Measurements from ENCODE around the gene ZNF639.
"Not testable (repeated sequence)": the region's sequence is repeated elsewhere in the genome, so short reads cannot be mapped to it uniquely, and the experiment has no call there.

The ZNF639 gene

GRCh38 chr3:179297971-179298725, 24.7 kb upstream of the ZNF639 start:
- no peaks in the 10 kb centered on the region for H3K27me3 ChIP-seq (ENCODE audit: control insufficient read depth, insufficient read depth, low read length)
- H3K36me3 ChIP-seq (ENCODE audit: control insufficient read depth, insufficient read depth, low read length) = no peaks in the 10 kb centered on the region
- no peak overlapping the region for H3K27ac ChIP-seq (ENCODE audit: low read depth, low read length)
- no peaks in the 10 kb centered on the region for H3K4me1 ChIP-seq (ENCODE audit: control insufficient read depth, insufficient read depth, low read length)
- no peak overlapping the region for H3K4me3 ChIP-seq (ENCODE audit: low read length)
- H3K9ac ChIP-seq (ENCODE audit: low read length) = no peak overlapping the region

- Histone ChIP-seq H3K27ac (ENCODE audit: low read depth, low read length) (no peak overlapping the region), H3K4me1 (ENCODE audit: control insufficient read depth, insufficient read depth, low read length) (no peaks in the 10 kb centered on the region), H3K27me3 (ENCODE audit: control insufficient read depth, insufficient read depth, low read length) (no peaks in the 10 kb centered on the region), H3K4me3 (ENCODE audit: low read length) (no peak overlapping the region), H3K36me3 (ENCODE audit: control insufficient read depth, insufficient read depth, low read length) (no peaks in the 10 kb centered on the region), H3K9ac (ENCODE audit: low read length) (no peak overlapping the region)
These were observed 23.5 kb upstream of the ZNF639 start for GRCh38 chr3:179299316-179299715.

GRCh38 chr3:179299999-179300613, 22.7 kb upstream of the ZNF639 start:
- Histone ChIP-seq H3K36me3 (ENCODE audit: control insufficient read depth, insufficient read depth, low read length) (no peaks in the 10 kb centered on the region), H3K9ac (ENCODE audit: low read length) (no peak overlapping the region), H3K4me3 (ENCODE audit: low read length) (no peak overlapping the region), H3K27ac (ENCODE audit: low read depth, low read length) (no peak overlapping the region), H3K4me1 (ENCODE audit: control insufficient read depth, insufficient read depth, low read length) (no peaks in the 10 kb centered on the region), H3K27me3 (ENCODE audit: control insufficient read depth, insufficient read depth, low read length) (no peaks in the 10 kb centered on the region)

GRCh38 chr3:179301645-179302044, 21.2 kb upstream of the ZNF639 start:
- H3K27me3 ChIP-seq (ENCODE audit: control insufficient read depth, insufficient read depth, low read length) = no peaks in the 10 kb centered on the region
- no peak overlapping the region for H3K27ac ChIP-seq (ENCODE audit: low read depth, low read length)
- H3K4me3 ChIP-seq (ENCODE audit: low read length) = no peak overlapping the region
- no peak overlapping the region for H3K9ac ChIP-seq (ENCODE audit: low read length)
- H3K36me3 ChIP-seq (ENCODE audit: control insufficient read depth, insufficient read depth, low read length) = no peaks in the 10 kb centered on the region
- no peaks in the 10 kb centered on the region for H3K4me1 ChIP-seq (ENCODE audit: control insufficient read depth, insufficient read depth, low read length)

GRCh38 chr3:179302111-179302510, 20.7 kb upstream of the ZNF639 start:
- no peaks in the 10 kb centered on the region for H3K27me3 ChIP-seq (ENCODE audit: control insufficient read depth, insufficient read depth, low read length)
- no peak overlapping the region for H3K9ac ChIP-seq (ENCODE audit: low read length)
- no peak overlapping the region for H3K27ac ChIP-seq (ENCODE audit: low read depth, low read length)
- H3K4me3 ChIP-seq (ENCODE audit: low read length) = no peak overlapping the region
- no peaks in the 10 kb centered on the region for H3K4me1 ChIP-seq (ENCODE audit: control insufficient read depth, insufficient read depth, low read length)
- no peaks in the 10 kb centered on the region for H3K36me3 ChIP-seq (ENCODE audit: control insufficient read depth, insufficient read depth, low read length)

GRCh38 chr3:179304605-179305004, 18.2 kb upstream of the ZNF639 start:
- no peaks in the 10 kb centered on the region for H3K27me3 ChIP-seq (ENCODE audit: control insufficient read depth, insufficient read depth, low read length)
- no peak overlapping the region for H3K4me3 ChIP-seq (ENCODE audit: low read length)
- no peak overlapping the region for H3K27ac ChIP-seq (ENCODE audit: low read depth, low read length)
- H3K4me1 ChIP-seq (ENCODE audit: control insufficient read depth, insufficient read depth, low read length) = no peaks in the 10 kb centered on the region
- no peaks in the 10 kb centered on the region for H3K36me3 ChIP-seq (ENCODE audit: control insufficient read depth, insufficient read depth, low read length)
- H3K9ac ChIP-seq (ENCODE audit: low read length) = no peak overlapping the region

GRCh38 chr3:179307362-179307761, 15.5 kb upstream of the ZNF639 start:
- not testable (repeated sequence) for H3K4me1 ChIP-seq (ENCODE audit: control insufficient read depth, insufficient read depth, low read length); H3K9ac ChIP-seq (ENCODE audit: low read length); H3K36me3 ChIP-seq (ENCODE audit: control insufficient read depth, insufficient read depth, low read length); H3K4me3 ChIP-seq (ENCODE audit: low read length); H3K27me3 ChIP-seq (ENCODE audit: control insufficient read depth, insufficient read depth, low read length); H3K27ac ChIP-seq (ENCODE audit: low read depth, low read length)

GRCh38 chr3:179308001-179308400, 14.8 kb upstream of the ZNF639 start:
- Histone ChIP-seq H3K36me3 (ENCODE audit: control insufficient read depth, insufficient read depth, low read length) (no peaks in the 10 kb centered on the region), H3K27ac (ENCODE audit: low read depth, low read length) (no peak overlapping the region), H3K9ac (ENCODE audit: low read length) (no peak overlapping the region), H3K4me3 (ENCODE audit: low read length) (no peak overlapping the region), H3K4me1 (ENCODE audit: control insufficient read depth, insufficient read depth, low read length) (no peaks in the 10 kb centered on the region), H3K27me3 (ENCODE audit: control insufficient read depth, insufficient read depth, low read length) (no peaks in the 10 kb centered on the region)

GRCh38 chr3:179309225-179310078, 13.4 kb upstream of the ZNF639 start:
- H3K27me3 ChIP-seq (ENCODE audit: control insufficient read depth, insufficient read depth, low read length) = no peaks in the 10 kb centered on the region
- H3K4me1 ChIP-seq (ENCODE audit: control insufficient read depth, insufficient read depth, low read length) = no peaks in the 10 kb centered on the region
- H3K9ac ChIP-seq (ENCODE audit: low read length) = no peak overlapping the region
- H3K4me3 ChIP-seq (ENCODE audit: low read length) = no peak overlapping the region
- no peaks in the 10 kb centered on the region for H3K36me3 ChIP-seq (ENCODE audit: control insufficient read depth, insufficient read depth, low read length)
- no peak overlapping the region for H3K27ac ChIP-seq (ENCODE audit: low read depth, low read length)

- Histone ChIP-seq H3K27me3 (ENCODE audit: control insufficient read depth, insufficient read depth, low read length) (no peaks in the 10 kb centered on the region), H3K36me3 (ENCODE audit: control insufficient read depth, insufficient read depth, low read length) (no peaks in the 10 kb centered on the region), H3K9ac (ENCODE audit: low read length) (no peak overlapping the region), H3K4me3 (ENCODE audit: low read length) (no peak overlapping the region), H3K4me1 (ENCODE audit: control insufficient read depth, insufficient read depth, low read length) (peaks cover 5% of the 10 kb centered on the region), H3K27ac (ENCODE audit: low read depth, low read length) (no peak overlapping the region)
These were observed 4.0 kb upstream of the ZNF639 start for GRCh38 chr3:179318876-179319275.

GRCh38 chr3:179321668-179322285, 1.1 kb upstream of the ZNF639 start:
- peak overlapping the region; percentile 95 for H3K27ac ChIP-seq (ENCODE audit: low read depth, low read length)
- H3K4me1 ChIP-seq (ENCODE audit: control insufficient read depth, insufficient read depth, low read length) = peaks cover 10% of the 10 kb centered on the region
- no peaks in the 10 kb centered on the region for H3K36me3 ChIP-seq (ENCODE audit: control insufficient read depth, insufficient read depth, low read length)
- H3K27me3 ChIP-seq (ENCODE audit: control insufficient read depth, insufficient read depth, low read length) = no peaks in the 10 kb centered on the region
- H3K9ac ChIP-seq (ENCODE audit: low read length) = no peak overlapping the region
- peak overlapping the region; percentile 72 for H3K4me3 ChIP-seq (ENCODE audit: low read length)
